Measurements from ENCODE around the gene EIPR1. TPM values are rescaled to one million over a fixed set of nuclear protein-coding genes. Genes with fewer than 3 reads are reported as not detected.

The EIPR1 gene
- total RNA-seq, 1 experiment from 2014 or later, result 27.8 TPM

GRCh38 chr2:3298191-3298590 is 79.4 kb downstream of the EIPR1 start:
- DNase-seq, result no peak
- no peak for TF ChIP-seq CTCF (conservative IDR thresholded peaks at IDR 0.05)
- H2BK120ac ChIP-seq (ENCODE audit: low read depth, low read length, poor library complexity, severe bottlenecking), result no peak overlapping the region
- no peaks in the 10 kb centered on the region; the same call in 1 of the 2 replicates for H3K4me1 ChIP-seq (ENCODE audit: insufficient read depth, low read length)
- H3T11ph ChIP-seq (ENCODE audit: low read length), result no peak overlapping the region
- H3K4me2 ChIP-seq (ENCODE audit: insufficient read depth, insufficient read length, low read length), result no peak overlapping the region
- no peak overlapping the region for H4K91ac ChIP-seq (ENCODE audit: insufficient read length, low read depth, low read length)
- H3K79me1 ChIP-seq (ENCODE audit: insufficient read depth, low read depth, low read length, poor library complexity, severe bottlenecking), result no peaks in the 10 kb centered on the region
- no peak overlapping the region for H3K4me3 Mint-ChIP-seq
- no peak overlapping the region for H4K8ac ChIP-seq (replicated peaks; ENCODE audit: insufficient read length, low read depth, low read length)
- H3K27ac ChIP-seq (ENCODE audit: insufficient read length, low read depth, low read length), result no peak overlapping the region
- H2BK12ac ChIP-seq (ENCODE audit: insufficient read length, low read depth, low read length), result no peak overlapping the region
- H2BK20ac ChIP-seq (ENCODE audit: low read depth, low read length, poor library complexity, severe bottlenecking), result no peak overlapping the region
- peaks cover 3 to 14% (median 4%) of the 10 kb centered on the region in 3 experiments; a peak in 5 of 7 replicates for H3K36me3 Mint-ChIP-seq (ENCODE audit: insufficient read depth in 1 of 3, low read depth in 3 of 3)
- H3K9me3 ChIP-seq (ENCODE audit: control insufficient read depth, low read depth, low read length), result no peaks in the 10 kb centered on the region
- H3K79me2 ChIP-seq (ENCODE audit: insufficient read depth, low read length), result 0 out of 2 replicates have a peak, but pooled peaks cover 2% of the 10 kb centered on the region
- H3K27me3 Mint-ChIP-seq (ENCODE audit: low read depth), result no peaks in the 10 kb centered on the region
- H2BK5ac ChIP-seq (ENCODE audit: insufficient read length, low read length), result no peak overlapping the region
- no peak overlapping the region for H3K23ac ChIP-seq (ENCODE audit: insufficient read length, low read depth, low read length)
- H4K20me1 ChIP-seq (ENCODE audit: control insufficient read depth, insufficient read depth, insufficient read length), result no peaks in the 10 kb centered on the region
- no peak overlapping the region for H3K9ac ChIP-seq (ENCODE audit: extremely low read depth, insufficient read length, low read length)
- no peaks in the 10 kb centered on the region for H3K9me3 Mint-ChIP-seq
- no peak overlapping the region for H3K4ac ChIP-seq (ENCODE audit: low read depth, low read length)
- no peak overlapping the region for H3K56ac ChIP-seq (ENCODE audit: insufficient read length, low read depth, low read length)
- no peak overlapping the region for H4K5ac ChIP-seq (ENCODE audit: insufficient read length, low read depth, low read length)
- no peaks in the 10 kb centered on the region for H3K23me2 ChIP-seq (ENCODE audit: insufficient read length, low read depth, low read length, poor library complexity, severe bottlenecking)
- no peak overlapping the region for H2AK5ac ChIP-seq (ENCODE audit: insufficient read length, low read length)
- peaks cover 32% of the 10 kb centered on the region in 2 experiments for H3K4me1 Mint-ChIP-seq
- H2AFZ ChIP-seq (ENCODE audit: low read length), result no peak overlapping the region
- no peak overlapping the region for H3K14ac ChIP-seq (ENCODE audit: insufficient read depth, low read length)
- WGBS (ENCODE audit: extremely low coverage, insufficient read length, low lambda C conversion rate), result no CpG with 5 or more reads among the region's 7 CpGs
- H2BK15ac ChIP-seq (ENCODE audit: low read depth, low read length), result no peak overlapping the region
- no peak overlapping the region for H3K18ac ChIP-seq (ENCODE audit: insufficient read length, low read depth, low read length)
- no peak overlapping the region for H3K27ac Mint-ChIP-seq
- no peaks in the 10 kb centered on the region for H3K27me3 ChIP-seq (ENCODE audit: insufficient read depth, low read length)
